Vagina (tissue), 2 donors: ENCODE results near the gene PNKD. TPM values are rescaled to one million over a fixed set of nuclear protein-coding genes. Genes with fewer than 3 reads are reported as not detected.

ENCODE experiments used
- DNase-seq, 2 donors: peaks; one replicate each; pipeline ENCODE4 v3.0.0-alpha.2; 2017; ENCODE audit errors: extremely low spot score in 2 of 2
- H3K27ac ChIP-seq: fragments of 200-600 bp; sonication (generic); one replicate; pipeline ENCODE4 v1.5.1; 2019
- H3K27me3 ChIP-seq: fragments of 200-600 bp; sonication (generic); one replicate; pipeline ENCODE4 v1.5.1; 2019
- H3K36me3 ChIP-seq, 2 donors: fragments of 200-600 bp; sonication (generic); one replicate each; pipeline ENCODE4 v1.5.1; 2017 to 2019
- H3K4me1 ChIP-seq: fragments of 200-600 bp; sonication (generic); one replicate; pipeline ENCODE4 v1.5.1; 2019
- H3K4me3 ChIP-seq, 2 donors: fragments of 200-600 bp; sonication (generic); 1 replicate in 1 of 2; 2 replicates in 1 of 2; pipeline ENCODE4 v1.5.1; 2016 to 2019
- H3K9me3 ChIP-seq: fragments of 200-600 bp; sonication (generic); one replicate; pipeline ENCODE4 v1.5.1; 2019
- POLR2A ChIP-seq, 2 donors: fragments of 450-650 bp; IDR thresholded peaks; one replicate each; pipeline ENCODE4 v1.6.1; 2017; ENCODE audit warnings: antibody characterized with exemption in 2 of 2, mild to moderate bottlenecking in 2 of 2, moderate library complexity in 2 of 2
- POLR2AphosphoS5 ChIP-seq, 2 donors: sonication (generic); formaldehyde crosslinking; IDR thresholded peaks; one replicate each; pipeline ENCODE4 v1.9.0; 2017; ENCODE audit warnings: antibody characterized with exemption in 2 of 2, mild to moderate bottlenecking in 2 of 2, low read depth in 1 of 2; ENCODE audit not compliant: insufficient read depth in 1 of 2
- intact Hi-C: fragments of 100-400 bp; cut with DNase I; formaldehyde crosslinking; loops from one replicate; pipeline ENCODE4 v1.15.1; 2023
- total RNA-seq: library from RNA; depleted of rRNA; stranded (reverse); fragments of >200 nt; gene quantifications from one replicate; pipeline ENCODE4 v1.2.3, GENCODE V29; 2016
- TF ChIP-seq, protein P1 (sequence below), 3 experiments: fragments of 450-650 bp in 2 of 3; fragments of 200-600 bp in 1 of 3; sonication (generic) in 1 of 3; IDR thresholded peaks; one replicate each; pipeline ENCODE4 v1.5.1; 2017 to 2019; ENCODE audit warnings: antibody characterized with exemption in 3 of 3, mild to moderate bottlenecking in 2 of 3, moderate library complexity in 2 of 3

Gene PNKD
- total RNA-seq, 1 donor from 2014 or later, result 28.7 TPM

DNA sequence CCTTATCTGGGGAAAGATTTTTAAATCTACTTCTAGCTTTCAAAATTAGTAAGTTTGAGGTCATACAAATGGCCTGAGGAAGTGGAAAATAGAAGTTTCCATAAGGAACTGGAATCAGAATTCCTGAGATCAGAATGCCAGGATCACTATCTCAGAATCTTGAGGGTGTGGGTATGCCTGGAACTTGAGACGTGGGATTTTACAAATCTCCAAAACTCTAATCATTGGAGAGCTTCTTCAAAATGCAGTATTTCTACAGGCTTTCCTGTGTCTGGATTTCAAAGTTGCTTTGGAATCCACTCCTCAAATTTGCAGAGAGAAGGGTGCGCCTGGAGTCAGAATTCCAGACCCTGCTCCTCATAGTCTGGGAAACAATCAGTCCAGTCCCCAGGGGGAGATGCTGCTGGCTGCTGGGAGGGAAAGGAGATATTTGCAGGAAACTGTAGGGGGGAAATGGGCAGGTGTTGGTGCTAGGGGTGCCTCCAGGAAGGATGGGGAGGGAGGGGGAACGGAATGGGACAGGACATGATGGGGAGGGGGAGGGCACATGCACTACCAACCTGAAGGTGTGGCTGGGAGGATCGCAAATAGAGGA is 55.3 kb downstream of the PNKD start:
- Histone ChIP-seq H3K4me1 (peaks cover 25% of the 10 kb centered on the region), H3K4me3 (no peak overlapping the region), H3K9me3 (no peaks in the 10 kb centered on the region), H3K27ac (no peak overlapping the region), H3K36me3 (no peaks in the 10 kb centered on the region), H3K27me3 (no peaks in the 10 kb centered on the region)
- intact Hi-C loops, result no loop called here
- DNase-seq, result no peak
- no peak for TF ChIP-seq POLR2A (IDR thresholded peaks at IDR 0.05)
- TF ChIP-seq, protein P1, sequence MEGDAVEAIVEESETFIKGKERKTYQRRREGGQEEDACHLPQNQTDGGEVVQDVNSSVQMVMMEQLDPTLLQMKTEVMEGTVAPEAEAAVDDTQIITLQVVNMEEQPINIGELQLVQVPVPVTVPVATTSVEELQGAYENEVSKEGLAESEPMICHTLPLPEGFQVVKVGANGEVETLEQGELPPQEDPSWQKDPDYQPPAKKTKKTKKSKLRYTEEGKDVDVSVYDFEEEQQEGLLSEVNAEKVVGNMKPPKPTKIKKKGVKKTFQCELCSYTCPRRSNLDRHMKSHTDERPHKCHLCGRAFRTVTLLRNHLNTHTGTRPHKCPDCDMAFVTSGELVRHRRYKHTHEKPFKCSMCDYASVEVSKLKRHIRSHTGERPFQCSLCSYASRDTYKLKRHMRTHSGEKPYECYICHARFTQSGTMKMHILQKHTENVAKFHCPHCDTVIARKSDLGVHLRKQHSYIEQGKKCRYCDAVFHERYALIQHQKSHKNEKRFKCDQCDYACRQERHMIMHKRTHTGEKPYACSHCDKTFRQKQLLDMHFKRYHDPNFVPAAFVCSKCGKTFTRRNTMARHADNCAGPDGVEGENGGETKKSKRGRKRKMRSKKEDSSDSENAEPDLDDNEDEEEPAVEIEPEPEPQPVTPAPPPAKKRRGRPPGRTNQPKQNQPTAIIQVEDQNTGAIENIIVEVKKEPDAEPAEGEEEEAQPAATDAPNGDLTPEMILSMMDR (IDR thresholded peaks at IDR 0.05), result no peak

GRCh38 chr2:218326315-218326714 is 56.0 kb downstream of the PNKD start:
- no peaks in the 10 kb centered on the region for H3K36me3 ChIP-seq
- H3K27me3 ChIP-seq, result no peaks in the 10 kb centered on the region
- no peaks in the 10 kb centered on the region for H3K9me3 ChIP-seq
- peaks cover 25% of the 10 kb centered on the region for H3K4me1 ChIP-seq
- H3K27ac ChIP-seq, result no peak overlapping the region
- TF ChIP-seq POLR2AphosphoS5 (IDR thresholded peaks at IDR 0.05; ENCODE audit: insufficient read depth in 1 of 2, low read depth in 1 of 2), result no peak
- no peak for TF ChIP-seq POLR2A (IDR thresholded peaks at IDR 0.05)
- TF ChIP-seq, protein P1 (IDR thresholded peaks at IDR 0.05), result no peak
- DNase-seq, result no peak
- no peak overlapping the region for H3K4me3 ChIP-seq
- intact Hi-C loops, result no loop called here

GRCh38 chr2:218327451-218328210 is 57.3 kb downstream of the PNKD start:
- Histone ChIP-seq H3K36me3 (no peaks in the 10 kb centered on the region), H3K27ac (no peak overlapping the region), H3K4me3 (no peak overlapping the region), H3K9me3 (no peaks in the 10 kb centered on the region), H3K4me1 (peaks cover 17% of the 10 kb centered on the region), H3K27me3 (no peaks in the 10 kb centered on the region)
- intact Hi-C loops, result no loop called here
- TF ChIP-seq, protein P1 (IDR thresholded peaks at IDR 0.05), result no peak
- no peak for TF ChIP-seq POLR2AphosphoS5 (IDR thresholded peaks at IDR 0.05; ENCODE audit: insufficient read depth in 1 of 2, low read depth in 1 of 2)
- TF ChIP-seq POLR2A (IDR thresholded peaks at IDR 0.05), result no peak
- no peak for DNase-seq

DNA sequence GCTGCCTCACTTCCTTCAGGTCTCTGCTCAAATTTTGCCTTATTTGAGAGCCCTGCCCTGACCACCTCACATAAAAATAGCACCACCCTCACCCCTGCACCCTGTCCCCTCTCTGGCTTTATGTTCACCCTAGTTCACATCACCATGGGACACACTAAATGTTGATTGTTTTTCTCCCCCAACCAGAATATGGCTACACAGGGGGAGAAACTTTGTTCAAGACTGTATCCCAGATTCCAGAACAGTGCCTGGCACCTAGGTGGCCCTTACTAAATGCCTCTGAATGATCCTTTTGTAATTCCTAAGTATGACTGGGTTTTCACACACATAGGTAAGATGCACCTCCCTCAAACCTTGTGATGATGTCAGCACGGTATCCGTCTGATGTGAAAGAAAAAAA is 58.0 kb downstream of the PNKD start:
- intact Hi-C loops, result no loop called here
- H3K27ac ChIP-seq, result no peak overlapping the region
- no peaks in the 10 kb centered on the region for H3K36me3 ChIP-seq
- H3K4me1 ChIP-seq, result peaks cover 14% of the 10 kb centered on the region
- no peak for TF ChIP-seq POLR2A (IDR thresholded peaks at IDR 0.05)
- no peak for TF ChIP-seq POLR2AphosphoS5 (IDR thresholded peaks at IDR 0.05; ENCODE audit: insufficient read depth in 1 of 2, low read depth in 1 of 2)
- TF ChIP-seq, protein P1 (IDR thresholded peaks at IDR 0.05), result no peak
- DNase-seq, result no peak
- H3K4me3 ChIP-seq, result no peak overlapping the region
- H3K27me3 ChIP-seq, result no peaks in the 10 kb centered on the region
- no peaks in the 10 kb centered on the region for H3K9me3 ChIP-seq
